Fibroblast of skin of left biceps (primary cell): ENCODE measurements around the gene SLC6A5.

Experiments
- DNase-seq, 2 experiments: peaks; one replicate each; pipeline ENCODE4 v3.0.0-alpha.2; 2013; ENCODE audit warnings: low read depth in 2 of 2

Gene SLC6A5

DNA sequence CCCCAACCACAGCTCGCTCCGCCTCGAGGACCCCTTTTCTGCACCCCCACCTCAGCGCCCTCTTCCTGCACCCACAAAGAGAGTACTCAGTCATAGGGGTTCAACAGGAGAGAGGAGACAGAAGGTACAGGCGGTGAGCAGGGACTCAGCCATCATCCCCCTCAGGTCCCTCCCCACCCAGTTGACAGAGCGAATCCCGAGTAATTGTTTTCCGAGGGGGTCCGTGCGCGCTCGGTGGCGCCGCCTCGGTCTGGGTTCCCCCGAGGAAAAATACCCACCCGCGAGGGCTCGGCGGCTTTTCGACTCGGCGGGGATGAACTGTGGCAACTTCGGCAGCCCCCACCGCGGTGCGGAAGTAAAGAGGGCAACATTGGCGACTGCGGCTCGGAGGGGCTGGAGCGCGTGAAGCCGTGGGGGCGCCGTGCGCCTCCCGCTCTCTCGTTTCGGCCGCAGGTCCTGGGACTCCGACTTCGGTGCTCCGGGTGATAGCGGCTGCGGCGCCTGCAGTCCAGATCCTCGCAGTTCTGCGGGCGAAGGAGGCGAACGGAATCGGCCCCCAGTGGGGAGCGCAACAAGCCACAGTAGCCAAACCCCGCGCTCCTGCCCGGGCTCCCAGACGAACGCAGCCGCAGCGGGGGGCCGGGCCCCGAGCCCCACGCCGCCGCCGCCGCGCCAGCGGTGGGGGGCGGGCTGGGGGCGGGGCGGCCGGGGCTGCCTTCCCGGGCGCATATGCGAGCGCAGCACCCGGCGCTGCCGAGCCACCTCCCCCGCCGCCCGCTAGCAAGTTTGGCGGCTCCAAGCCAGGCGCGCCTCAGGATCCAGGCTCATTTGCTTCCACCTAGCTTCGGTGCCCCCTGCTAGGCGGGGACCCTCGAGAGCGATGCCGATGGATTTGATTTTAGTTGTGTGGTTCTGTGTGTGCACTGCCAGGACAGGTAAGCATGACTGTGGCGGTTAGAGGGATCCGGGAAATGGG is 69.7 kb downstream of the SLC6A5 start, which contains the start of gene NELL1:
TSS of gene NELL1 (plus strand) at position 743 of the 976 bp plus-strand sequence.
- DNase-seq = no peak

DNA sequence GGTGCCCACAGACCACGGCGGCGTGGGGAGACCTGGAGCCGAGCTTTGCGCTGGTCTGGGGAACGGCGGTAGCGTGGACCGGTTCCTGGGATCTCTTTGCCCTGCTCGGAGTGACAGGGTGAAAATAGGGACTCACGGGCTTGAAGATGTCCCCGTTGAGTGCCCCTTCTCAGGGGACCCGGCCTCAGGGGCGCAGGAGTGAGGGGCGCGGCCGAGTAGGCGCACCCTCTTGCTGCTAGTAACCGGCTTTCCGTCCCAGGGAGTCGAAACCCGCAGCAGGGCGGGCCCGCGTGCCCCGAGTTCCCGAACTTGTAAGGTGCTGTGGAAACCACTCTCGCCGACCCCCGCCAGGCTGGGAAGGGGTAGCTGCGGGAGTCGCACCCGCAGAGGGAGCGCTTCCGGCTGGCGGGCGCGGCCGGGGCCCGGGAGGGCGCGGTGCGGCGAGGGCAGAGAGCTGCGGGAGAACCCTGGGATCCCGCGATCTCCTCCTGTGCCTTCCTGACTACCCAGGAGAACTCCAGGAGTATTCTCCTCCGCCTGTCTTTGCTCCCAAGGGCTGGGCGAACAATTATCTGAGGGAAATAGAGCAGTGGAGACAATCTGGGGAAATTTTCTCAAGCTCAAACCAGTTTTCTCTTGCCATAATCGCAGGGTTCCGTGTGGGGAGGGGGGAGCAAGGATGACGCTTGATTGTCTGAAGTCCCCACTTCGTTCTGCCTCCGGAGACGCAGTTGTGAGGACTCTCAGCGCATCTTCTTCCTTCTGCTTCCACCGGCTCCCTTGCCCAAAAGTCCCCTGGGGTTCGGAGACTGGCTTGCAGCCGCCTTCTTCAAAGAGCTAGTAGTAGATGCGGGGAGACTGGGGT is 70.6 kb downstream of the SLC6A5 start:
- DNase-seq = no peak

DNA sequence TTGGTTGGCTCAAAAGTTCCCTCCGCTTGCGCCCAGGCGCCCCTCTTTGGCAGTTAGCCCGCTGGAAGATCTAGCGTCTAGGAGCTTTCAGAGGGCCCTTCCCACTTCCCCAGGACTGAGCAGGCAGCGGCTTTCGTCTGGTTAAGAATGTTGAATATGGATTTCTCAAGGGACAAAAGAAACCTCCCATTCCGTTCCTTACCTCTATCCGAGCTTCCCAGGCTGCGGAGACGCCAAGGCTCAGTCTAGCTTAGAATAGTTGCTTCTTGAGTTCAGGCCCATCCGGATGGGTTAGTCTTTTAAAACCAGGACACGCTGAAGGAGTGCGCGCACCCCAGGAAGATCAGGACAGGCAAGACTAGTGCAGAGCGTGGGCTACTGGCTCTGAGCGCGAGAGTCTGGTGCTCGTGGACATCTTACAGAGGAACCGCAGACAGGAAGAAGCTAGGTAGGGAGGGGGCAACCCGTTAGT is 71.6 kb downstream of the SLC6A5 start:
- no peak for DNase-seq

GRCh38 chr11:20671856-20672546 is 72.6 kb downstream of the SLC6A5 start:
- no peak for DNase-seq

GRCh38 chr11:20672575-20672974 is 73.2 kb downstream of the SLC6A5 start:
- DNase-seq = no peak

GRCh38 chr11:20676658-20677057 is 77.2 kb downstream of the SLC6A5 start:
- DNase-seq = no peak

- no peak for DNase-seq
Observed at GRCh38 chr11:20688761-20689160, 89.4 kb downstream of the SLC6A5 start.

DNA sequence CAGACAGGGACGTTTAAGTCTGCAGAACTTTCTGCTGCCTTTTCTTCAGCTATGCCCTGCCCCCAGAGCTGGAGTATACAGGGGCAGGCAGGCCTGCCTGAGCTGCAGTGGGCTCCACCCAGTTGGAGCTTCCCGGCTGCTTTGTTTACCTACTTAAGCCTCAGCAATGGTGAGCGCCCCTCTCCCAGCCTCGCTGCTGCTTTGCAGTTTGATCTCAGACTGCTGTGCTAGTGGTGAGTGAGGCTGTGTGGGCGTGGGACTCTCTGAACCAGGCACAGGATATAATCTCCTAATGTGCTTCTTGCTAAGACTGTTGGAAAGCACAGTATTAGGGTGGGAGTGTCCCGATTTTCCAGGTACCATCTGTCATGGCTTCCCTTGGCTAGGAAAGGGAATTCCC is 108.5 kb downstream of the SLC6A5 start:
- no peak for DNase-seq
